SHP77 (cell line): ENCODE measurements around the gene WDR72.
"Not testable (repeated sequence)": the region's sequence is repeated elsewhere in the genome, so short reads cannot be mapped to it uniquely, and the experiment has no call there.

Experiments
- DNase-seq, 2 experiments: peaks; one replicate each; lab custom pipeline; 2025; lab: John Stamatoyannopoulos, UW

Gene WDR72

DNA sequence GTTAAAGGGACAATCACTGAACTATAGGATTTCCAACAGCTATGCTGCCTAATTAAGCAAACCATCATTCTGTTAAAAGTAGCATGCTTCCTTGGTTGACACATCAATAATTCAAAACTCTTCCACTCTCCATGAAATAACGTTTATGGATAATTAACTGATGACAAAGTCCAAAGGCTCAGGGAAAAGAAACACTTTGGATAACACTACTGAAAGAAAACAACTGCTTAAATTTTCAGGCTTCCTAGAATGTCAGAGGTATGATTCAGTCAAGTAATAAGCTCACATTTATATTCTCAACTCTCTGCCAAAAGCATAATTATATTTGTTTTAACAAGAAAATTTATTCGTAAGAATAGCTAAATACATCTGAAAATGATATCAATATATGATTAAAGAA is 49.6 kb downstream of the WDR72 start:
- DNase-seq: no peak

DNA sequence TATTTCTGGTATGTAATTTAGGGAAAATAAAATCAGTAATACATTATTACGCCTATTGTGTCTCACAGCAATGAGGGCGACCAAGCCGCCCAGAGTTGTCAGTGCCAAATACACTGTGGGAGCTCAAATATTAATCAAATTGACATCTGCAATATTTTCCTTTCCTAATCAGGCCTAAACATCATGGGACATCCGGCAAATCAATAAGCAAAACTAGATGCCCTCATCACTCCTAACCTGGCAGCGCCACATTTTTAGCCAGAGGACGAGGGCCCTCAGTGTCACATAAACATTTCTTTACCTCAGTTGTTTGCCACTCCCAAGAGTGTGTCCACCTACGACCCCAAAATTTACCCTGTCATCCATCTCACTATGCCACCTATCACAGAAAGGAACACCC is 64.1 kb downstream of the WDR72 start:
- DNase-seq: no peak

DNA sequence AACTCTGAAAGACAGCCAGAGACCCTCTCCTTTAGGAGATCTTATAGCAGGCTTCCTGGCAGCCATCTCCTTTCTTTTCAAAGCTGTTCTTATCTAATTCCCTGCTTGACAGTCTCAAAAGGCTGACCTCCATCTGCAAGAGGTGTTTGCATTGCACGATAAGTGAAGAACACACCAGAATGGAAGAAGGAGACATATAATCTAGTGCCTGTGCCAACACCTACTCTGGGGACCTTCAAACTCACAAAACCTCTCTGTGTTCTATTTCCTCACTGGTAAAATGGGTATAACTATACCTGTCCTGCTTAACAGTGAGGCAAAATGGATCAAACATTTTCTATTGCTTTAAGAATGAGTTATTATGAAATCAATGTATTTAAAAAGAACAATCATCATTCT is 65.0 kb downstream of the WDR72 start:
- no peak for DNase-seq

DNA sequence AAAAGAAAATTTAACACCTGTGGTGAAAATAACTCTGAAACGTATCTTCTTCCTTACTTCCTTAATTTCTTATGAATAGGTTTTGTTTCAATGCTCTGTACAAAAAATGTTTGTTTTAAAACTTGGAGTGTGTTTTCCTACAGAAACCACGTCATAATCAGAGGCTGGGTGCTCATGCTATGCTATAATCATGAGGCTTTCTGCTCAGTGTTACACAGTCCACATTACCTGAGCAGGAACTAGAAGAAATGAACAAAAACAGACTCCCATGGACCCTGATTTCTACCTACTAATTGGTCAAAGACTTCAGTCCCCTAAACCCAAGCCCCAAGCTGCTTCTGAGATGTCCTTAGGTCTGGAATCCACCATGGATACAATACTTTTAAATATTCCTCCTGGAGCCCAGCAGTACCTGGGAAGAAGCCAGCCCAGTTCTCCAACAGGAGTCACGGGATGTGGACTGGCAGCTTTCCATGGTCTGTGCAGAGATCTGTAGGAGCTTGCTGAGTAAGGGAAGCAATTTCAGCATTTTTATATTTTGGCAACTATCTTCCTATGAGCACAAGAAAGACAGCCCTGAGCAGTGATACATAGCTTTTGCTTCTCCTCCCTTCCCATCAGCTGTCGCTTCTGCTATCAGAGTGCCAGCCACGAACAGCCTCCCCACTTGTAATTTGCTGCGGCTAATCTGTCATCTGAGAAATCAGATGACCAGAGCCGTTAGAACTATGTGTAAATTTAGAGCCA is 65.6 kb downstream of the WDR72 start:
- DNase-seq: no peak

DNA sequence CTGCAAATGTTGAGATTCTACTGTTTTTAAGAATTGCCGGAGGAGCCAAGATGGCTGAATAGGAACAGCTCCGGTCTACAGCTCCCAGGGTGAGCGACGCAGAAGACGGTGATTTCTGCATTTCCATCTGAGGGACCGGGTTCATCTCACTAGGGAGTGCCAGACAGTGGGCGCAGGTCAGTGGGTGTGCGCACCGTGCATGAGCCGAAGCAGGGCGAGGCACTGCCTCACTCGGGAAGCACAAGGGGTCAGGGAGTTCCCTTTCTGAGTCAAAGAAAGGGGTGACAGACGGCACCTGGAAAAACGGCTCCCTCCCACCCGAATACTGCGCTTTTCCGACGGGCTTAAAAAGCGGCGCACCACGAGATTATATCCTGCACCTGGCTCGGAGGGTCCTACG is 75.3 kb downstream of the WDR72 start:
- not testable (repeated sequence) for DNase-seq

DNA sequence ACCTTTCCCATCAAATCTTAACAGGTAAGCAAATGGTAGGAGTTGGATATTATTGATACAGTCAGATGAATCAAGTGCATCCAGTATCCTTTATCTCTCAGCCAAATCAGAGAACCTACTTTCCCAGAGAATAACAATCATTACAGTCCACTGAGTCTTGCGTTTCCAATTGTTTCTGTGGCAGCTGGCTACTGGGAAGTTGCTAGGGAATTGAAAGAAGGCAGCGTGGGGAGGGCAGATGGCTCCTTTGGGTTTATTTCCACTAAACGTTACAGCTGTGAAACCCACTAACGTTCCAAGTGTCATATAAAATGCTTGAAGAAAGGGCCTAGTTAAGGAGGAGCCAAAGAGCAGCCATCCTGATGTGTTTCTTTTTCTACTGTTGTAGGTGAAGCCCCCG is 78.4 kb downstream of the WDR72 start:
- no peak for DNase-seq

DNA sequence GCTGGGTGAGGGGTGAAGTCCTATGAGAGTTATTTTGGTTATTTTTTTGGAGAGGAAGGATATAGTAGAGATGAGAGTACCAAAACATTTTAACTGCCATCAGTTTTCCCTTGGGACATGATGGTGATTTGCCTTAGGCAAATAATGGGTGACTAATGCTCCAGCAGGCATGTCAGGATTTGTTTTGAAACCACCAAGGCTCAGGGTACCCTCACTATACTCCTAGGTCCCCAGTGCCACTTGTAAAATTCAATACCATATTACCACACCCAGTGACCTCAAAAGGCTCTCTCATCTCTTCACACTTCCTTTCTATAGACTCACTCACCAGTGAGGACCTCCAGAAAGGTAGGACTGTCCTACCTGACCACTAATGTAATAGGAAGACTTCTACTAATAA is 83.6 kb downstream of the WDR72 start:
- no peak for DNase-seq

DNA sequence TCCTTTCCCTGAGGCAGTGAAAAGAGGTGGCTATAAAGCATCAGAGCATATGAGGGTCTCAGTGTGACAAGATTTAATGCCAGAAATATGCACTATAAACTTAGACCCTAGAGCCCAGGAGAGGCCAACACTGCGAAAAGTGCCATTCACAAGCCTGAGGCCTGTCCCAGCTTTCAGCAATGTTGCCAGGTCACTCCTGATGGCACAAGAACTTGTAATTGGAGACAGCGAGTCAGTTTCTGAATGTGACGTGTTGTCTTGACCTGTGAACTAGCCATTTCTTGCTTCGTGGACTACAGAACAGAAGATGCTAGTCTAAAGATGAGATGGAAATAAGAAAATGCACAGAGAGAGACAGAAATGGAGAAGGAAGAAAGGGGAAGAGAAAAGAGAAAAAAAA is 87.9 kb downstream of the WDR72 start:
- DNase-seq: no peak

DNA sequence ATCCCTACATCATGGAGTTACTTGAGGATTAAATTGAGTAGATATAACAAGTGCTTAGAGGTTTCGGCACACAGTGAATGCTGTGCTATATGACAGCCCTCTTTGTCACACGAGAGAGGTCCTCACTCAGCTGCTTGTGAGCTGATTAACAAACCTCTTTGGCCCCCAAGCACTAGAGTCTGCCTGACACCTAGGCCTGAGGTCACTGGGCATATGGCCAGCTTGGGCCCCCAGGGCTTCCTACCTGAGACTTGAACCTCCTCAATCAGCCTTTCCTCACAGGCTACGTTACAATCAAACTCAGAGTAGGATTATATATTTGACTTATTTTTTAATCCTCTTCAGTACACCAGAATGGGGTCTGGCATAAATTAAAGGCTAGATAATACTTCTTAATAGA is 88.8 kb downstream of the WDR72 start:
- no peak for DNase-seq

DNA sequence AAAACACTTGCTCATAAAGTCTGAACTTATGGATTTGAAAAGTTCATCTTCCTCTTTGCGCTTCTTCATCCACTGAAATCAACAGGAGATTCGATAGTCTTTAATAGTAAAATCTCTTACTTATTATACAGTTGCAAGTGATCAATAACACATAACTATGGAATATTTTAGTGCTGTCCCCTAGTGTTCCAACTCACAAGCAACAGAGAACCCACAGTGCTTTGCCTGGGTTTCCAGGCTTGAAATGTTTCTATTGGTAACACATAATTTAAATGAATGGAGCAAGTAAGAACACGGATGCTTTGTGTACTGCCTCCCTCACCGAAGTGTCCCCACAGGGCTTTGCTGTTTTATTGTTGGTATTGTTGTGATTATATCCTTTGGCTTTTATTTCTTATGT is 93.5 kb downstream of the WDR72 start:
- no peak for DNase-seq

DNA sequence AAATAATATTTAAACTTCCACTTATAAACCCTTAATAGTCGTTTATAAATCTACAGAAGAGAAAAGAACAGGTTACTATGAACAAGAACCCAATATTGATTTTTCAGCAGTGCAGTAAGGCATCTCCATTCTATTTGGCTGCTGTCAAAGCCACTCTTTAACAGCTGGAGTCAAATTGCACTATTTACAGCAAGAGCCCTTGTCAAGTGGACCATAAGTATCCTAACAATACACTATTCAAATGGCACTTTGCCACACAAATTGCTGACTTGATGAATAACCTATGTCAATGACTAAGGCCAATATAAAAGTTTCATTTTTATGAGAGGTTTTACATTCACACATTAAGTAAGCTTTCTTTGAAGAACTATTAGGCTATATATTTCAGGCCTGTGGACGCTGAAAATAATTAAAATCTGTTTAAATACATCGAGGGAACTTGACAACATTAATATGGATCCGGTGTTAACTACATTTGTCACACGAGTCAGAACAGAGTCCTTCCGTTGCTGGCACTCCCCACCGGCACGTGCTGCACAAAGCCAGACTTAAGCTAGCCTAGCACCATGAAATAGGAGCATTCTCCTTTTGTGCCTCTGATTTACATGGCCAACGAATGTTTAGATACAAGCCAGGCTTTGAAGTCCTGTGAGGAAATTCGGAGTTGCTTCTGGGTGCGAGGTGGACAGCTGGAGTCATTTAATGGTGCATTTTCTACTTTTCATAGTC is 100.5 kb downstream of the WDR72 start:
- peak; percentile 81 to 86 for DNase-seq

DNA sequence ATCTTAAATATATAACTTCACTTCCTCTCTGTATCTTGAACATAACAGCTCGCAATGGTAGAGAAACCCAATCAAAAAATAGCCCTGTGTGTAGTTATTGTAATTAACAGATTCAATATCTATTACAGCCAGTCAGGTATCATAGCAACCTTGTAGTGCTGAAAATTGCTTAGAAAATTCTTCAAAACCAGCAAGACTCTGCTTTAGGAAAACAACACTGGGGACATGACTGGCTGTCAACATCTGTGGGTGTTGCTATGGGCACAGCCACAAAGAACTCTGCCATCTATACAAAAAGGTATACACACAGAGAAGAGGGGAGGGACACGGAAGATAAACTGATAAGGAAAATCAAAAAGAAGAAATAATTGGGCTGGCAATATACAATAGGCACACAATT is 101.2 kb downstream of the WDR72 start:
- DNase-seq: peak in 1 of 2 experiments; percentile 5

DNA sequence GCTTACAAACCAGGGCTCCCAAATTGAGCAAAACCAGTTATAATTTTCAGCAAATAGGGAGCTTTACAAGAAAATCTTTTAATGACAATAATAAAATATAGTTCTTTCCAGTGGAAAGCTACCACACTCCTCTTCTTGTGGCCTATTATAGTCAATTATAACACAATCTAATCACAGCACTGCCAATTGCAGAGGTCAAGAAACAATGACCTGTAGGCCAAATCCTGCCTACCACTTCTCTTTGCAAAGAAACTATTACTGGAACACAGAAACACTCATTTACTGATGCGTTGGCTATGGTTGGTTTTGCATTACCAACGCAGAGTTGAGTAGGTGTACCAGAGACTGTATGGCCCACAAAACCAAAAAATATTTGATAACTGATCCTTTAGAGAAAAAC is 110.5 kb downstream of the WDR72 start:
- no peak for DNase-seq

DNA sequence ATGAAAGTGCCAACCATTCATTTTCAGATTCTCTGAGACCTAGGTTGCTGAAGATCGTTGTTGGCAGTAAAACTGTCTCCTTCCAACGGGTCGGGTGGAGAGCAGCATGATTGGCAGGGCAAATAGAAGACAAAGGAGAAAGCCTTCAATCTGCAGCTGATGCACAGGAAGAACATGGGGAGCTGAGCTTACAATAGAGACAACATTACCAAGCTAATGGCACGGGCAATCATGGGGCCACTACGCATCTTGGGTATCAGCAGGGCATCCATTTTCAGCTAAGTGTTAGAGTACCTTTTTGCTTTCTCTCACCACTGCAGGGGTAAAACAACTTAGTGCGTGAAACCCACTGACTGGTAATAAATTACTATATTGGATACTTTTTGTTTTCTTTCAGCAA is 114.8 kb downstream of the WDR72 start:
- no peak for DNase-seq

DNA sequence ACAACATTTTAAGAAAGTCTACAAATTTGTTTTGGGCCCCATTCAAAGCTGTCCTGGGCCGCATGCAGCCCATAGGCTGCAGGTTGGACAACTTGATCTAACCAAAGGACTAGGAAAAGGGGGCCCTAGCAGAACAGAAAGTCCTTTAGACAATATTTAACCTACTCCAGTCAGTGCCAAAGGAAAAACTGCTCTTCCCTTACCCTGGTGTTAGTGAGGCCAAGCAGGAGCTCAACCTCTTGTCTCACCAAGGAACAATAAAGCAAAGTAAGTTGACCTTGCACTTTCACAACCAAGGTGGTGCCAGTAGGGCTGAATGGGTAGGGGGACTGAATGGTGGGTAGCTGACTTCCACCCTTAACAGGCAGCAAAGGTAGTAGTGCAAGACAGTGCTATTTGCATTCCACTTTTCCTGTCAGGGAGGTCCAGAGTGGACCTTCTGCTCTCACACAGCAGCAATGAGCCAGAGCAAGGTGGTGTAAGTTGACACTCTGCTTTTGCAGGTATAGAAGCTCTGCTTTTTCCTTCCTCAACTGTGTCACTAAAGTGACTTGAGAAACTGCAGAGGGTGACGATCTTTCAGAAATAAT is 124.9 kb downstream of the WDR72 start:
- no peak for DNase-seq

DNA sequence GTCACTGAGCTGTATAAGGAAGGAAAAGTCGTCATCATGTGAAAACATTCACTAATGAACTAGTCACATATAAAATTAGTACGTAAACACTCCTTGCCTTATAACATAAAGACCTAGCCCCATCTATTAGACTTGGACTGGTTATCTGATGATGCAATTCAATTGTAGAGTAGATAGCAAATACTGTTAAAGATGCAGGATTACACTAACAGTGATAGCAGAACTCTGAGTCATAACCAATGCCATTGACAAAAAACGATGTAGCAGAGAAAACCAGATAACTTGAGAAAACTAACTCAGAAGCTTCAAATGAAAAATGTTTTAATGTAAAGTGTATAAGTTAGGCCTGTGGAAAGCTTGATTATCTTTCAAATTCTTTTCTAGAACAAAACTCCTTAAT is 132.2 kb downstream of the WDR72 start:
- DNase-seq: no peak

DNA sequence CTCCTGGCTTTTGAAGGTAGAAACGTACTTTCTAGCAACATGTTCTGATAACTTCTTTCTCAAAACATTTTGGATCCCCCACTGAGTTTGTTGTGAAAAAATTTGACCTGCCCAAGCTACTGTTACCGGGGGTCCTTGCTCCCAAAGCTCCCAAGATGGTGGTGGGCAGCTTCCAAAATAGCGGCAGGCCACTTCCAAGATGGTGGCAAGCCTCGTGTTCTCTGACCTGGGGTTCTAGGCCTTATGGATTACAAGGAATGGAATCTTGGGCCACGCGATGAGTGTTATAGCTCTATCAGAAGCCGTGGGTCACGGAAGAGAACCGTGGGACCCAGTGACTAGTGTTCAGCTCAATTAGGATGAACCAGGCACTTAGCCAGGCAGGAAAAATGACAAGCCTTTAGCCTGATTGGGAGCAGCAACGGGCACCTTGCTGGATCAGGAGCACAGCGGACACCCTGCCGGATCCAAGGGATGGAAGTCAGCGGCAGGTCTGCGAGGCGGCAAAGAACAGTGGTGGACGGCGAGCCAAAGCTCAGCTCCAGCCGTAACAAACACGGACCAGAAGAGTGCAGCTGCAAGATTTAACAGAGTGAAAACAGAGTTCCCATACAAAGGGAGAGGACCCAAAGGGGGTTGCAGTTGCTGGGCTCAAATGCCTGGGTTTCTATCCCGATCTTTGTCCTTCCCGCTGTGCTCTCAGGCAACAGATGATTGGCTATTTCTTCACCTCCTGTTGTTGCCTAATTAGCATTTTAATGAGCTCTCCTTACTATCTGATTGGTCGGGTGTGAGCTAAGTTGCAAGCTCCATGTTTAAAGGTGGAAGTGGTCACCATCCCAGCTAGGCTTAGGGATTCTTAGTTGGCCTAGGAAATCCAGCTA is 133.3 kb downstream of the WDR72 start:
- no peak for DNase-seq

DNA sequence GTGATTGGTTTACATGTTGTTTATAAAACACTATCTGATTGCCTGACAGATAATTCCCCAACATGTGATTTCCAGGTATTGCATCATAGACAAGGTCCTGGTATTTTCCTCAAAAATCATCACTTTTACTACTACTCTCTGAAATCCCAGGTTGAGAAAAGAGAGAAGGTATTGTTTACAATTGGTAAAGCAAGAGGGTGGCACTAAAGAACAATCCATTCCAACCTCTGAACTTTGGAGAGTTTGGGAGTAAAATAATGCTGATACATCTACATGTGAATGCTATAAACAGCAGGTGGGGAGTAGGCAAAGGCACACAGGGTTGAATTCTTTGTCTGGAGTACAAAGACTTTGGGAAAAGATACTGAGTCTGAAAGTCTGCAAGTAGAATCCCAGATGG is 134.2 kb downstream of the WDR72 start:
- no peak for DNase-seq

DNA sequence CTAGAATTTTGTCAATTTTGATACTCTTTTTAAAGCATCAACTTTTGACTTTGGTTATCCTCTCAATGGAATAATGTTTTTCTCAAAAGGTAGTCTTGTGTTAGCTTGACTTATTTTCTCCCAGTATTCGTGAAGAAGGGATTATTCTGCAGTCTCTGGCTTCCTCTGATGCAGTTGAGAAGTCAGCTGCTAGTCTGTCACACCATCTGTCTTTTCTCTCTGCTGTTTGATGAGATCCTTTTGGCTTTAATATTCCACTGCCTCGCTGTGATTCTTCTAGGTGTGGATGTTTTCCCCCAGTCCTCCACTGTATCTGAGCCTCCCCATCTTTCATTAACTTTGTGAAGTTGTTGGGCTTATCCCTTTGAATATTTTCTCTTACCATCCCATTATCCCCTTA is 141.0 kb downstream of the WDR72 start:
- DNase-seq: no peak

DNA sequence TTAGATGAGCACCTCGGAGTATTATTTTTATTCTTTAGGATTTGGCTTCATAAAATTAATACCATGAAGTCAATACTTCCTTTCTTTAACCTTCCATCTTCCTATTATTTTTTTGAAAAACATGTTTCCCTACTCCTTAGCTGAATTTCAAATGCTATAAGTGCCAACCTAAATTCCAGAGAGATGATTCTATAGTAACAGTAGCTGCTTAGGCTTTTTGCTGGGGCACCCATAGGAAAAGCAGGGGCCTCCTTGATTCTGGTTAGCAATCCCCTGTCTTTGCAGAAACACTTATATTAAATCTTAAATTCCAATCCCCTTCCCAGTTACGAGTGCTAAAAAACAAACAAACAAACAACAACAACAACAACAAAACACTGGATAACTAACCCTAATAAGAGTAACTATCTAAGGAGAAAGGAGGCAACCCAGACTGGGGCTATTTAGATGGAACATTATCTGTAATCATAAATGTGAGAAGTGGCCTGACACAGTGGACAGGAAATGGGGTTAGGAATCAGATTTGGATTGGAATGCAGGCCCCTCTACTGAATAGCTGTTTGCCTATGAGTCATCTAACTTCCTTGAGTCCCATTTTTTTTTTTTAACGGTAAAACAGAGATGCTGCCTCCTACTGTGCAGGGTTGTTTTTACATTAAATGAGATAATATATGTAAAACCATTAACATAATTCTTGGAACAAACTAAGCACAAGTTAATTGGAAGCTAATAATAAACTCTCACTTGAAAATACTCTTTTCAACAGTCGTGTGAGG is 148.1 kb downstream of the WDR72 start:
- DNase-seq: no peak

DNA sequence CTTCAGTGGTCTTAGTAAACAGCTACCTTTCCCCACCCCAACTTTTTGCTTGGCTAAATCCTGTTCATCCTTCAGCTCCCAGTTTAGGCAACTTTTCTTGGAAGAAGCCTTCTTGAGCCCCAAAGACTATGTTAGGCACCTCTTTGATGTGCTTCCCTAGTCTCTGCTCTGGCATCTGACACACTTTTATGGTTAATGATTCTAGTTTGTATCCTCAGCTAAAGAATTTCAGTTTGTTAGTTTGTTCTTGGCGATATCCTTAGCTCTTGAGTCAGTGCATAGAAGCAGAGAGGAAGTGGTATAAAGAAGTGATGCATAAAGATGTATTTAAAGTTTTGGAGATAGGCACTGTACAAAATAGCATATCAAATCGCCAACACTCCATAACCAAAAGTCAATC is 168.4 kb downstream of the WDR72 start:
- no peak for DNase-seq

DNA sequence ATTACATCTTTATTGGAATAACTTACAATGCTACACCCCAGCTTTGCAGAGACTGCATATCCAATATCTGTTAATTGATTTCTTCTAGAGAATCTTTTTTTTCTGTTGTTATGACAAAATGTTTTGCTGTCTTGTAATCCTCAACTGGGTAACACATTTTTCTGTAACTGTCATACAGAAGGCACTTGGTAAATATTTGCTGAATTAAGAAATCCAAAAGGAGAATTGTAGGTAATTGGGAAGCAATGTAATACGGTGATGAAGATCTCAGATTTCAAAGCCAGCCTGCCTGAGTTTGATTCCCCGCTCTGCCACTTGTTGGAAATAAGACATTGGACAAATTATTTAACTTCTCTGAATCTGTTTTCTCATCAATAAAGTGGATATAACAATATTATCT is 169.1 kb downstream of the WDR72 start:
- no peak for DNase-seq
